ENCODE measurements around the gene NPEPPS.
A peak's percentile ranks its signal among the peaks of the same experiment; 100 is the strongest.

Gene NPEPPS

DNA sequence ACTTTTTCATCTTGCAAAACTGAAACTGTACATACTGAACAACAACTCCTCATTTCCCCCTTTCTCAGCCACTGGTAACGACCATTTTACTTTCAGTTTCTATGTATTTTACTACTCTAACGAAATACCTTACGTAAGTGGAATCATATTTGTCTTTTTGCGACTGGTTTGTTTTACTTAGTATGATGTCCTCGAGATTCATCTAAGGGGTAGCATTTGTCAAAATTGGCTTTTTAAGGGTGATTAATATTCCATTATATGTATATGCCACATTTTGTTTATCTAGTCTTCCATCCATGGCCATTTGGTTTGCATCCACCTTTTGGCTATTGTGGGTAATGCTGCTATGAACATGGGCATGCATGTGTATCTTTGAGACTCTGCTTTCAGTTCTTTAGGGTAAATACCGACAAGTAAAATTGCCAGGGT lies 129.2 kb downstream of the NPEPPS start:
- TF ChIP-seq EZH2 (IDR thresholded peaks at IDR 0.05) (no peak), POLR2AphosphoS5 (IDR thresholded peaks at IDR 0.05; ENCODE audit: borderline replicate concordance, low read depth, low read length) (no peak), FOXP2 (optimal IDR thresholded peaks at IDR 0.05; ENCODE audit: control extremely low read depth, extremely low read length, insufficient read depth) (no peak)
- H3K27ac ChIP-seq: peak overlapping the region; percentile 1; the same call in 1 of the 2 replicates
- no peaks in the 10 kb centered on the region for H3K9me3 ChIP-seq (ENCODE audit: low read depth, low read length)
- H3K36me3 ChIP-seq (ENCODE audit: insufficient read depth, low read length): peaks cover 99% of the 10 kb centered on the region
- no peak overlapping the region for H3K9ac ChIP-seq (ENCODE audit: insufficient read length)
- H3K4me3 ChIP-seq: no peak overlapping the region
- no peak for DNase-seq (ENCODE audit: low read depth, low spot score)

GRCh38 chr17:47663912-47664623 lies 133.2 kb downstream of the NPEPPS start:
- H3K9me3 ChIP-seq (ENCODE audit: low read depth, low read length): no peaks in the 10 kb centered on the region
- TF ChIP-seq EZH2 (IDR thresholded peaks at IDR 0.05) (no peak), FOXP2 (optimal IDR thresholded peaks at IDR 0.05; ENCODE audit: control extremely low read depth, extremely low read length, insufficient read depth) (no peak)
- H3K36me3 ChIP-seq (ENCODE audit: insufficient read depth, low read length): peaks cover 95% of the 10 kb centered on the region
- DNase-seq (ENCODE audit: low read depth, low spot score): no peak
- no peak overlapping the region for H3K9ac ChIP-seq (ENCODE audit: insufficient read length)
- H3K4me3 ChIP-seq: no peak overlapping the region
- H3K27ac ChIP-seq: no peak overlapping the region; the same call in 1 of the 2 replicates

GRCh38 chr17:47664624-47664941 lies 133.7 kb downstream of the NPEPPS start:
- no peak for DNase-seq (ENCODE audit: low read depth, low spot score)
- no peak overlapping the region for H3K9ac ChIP-seq (ENCODE audit: insufficient read length)
- TF ChIP-seq EZH2 (IDR thresholded peaks at IDR 0.05) (no peak), FOXP2 (optimal IDR thresholded peaks at IDR 0.05; ENCODE audit: control extremely low read depth, extremely low read length, insufficient read depth) (no peak), POLR2AphosphoS5 (IDR thresholded peaks at IDR 0.05; ENCODE audit: borderline replicate concordance, low read depth, low read length) (no peak)
- peaks cover 95% of the 10 kb centered on the region for H3K36me3 ChIP-seq (ENCODE audit: insufficient read depth, low read length)
- no peak overlapping the region for H3K27ac ChIP-seq
- no peak overlapping the region for H3K4me3 ChIP-seq
- no peaks in the 10 kb centered on the region for H3K9me3 ChIP-seq (ENCODE audit: low read depth, low read length)

DNA sequence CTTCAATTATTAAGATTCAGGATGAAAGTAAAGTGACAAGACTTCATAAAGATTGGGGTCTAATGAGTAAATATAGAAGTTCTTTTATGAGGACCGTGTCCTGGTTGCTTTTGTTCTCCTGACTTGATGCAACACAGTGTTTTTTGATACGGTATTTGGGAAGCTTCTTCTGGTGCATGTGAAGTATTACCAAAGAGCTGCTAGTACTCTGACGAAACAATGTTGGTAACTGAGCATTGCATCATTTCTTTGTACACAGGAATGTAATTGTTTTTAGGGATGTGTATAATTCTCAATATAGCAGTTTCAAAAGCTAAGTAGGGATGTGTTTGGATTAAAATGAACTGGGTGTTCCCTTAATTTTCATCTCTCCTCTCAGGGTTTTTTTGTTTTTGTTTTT lies 134.7 kb downstream of the NPEPPS start:
- Histone ChIP-seq H3K9ac (ENCODE audit: insufficient read length) (no peak overlapping the region), H3K27ac (peak overlapping the region; percentile 59), H3K4me3 (no peak overlapping the region), H3K36me3 (ENCODE audit: insufficient read depth, low read length) (peaks cover 95% of the 10 kb centered on the region), H3K9me3 (ENCODE audit: low read depth, low read length) (no peaks in the 10 kb centered on the region)
- TF ChIP-seq EZH2 (IDR thresholded peaks at IDR 0.05) (no peak), POLR2AphosphoS5 (IDR thresholded peaks at IDR 0.05; ENCODE audit: borderline replicate concordance, low read depth, low read length) (no peak), FOXP2 (optimal IDR thresholded peaks at IDR 0.05; ENCODE audit: control extremely low read depth, extremely low read length, insufficient read depth) (no peak)
- DNase-seq (ENCODE audit: low read depth, low spot score): no peak

GRCh38 chr17:47669081-47669480 lies 138.2 kb downstream of the NPEPPS start:
- Histone ChIP-seq H3K4me3 (no peak overlapping the region), H3K9me3 (ENCODE audit: low read depth, low read length) (no peaks in the 10 kb centered on the region), H3K36me3 (ENCODE audit: insufficient read depth, low read length) (peaks cover 94% of the 10 kb centered on the region), H3K27ac (no peak overlapping the region), H3K9ac (ENCODE audit: insufficient read length) (no peak overlapping the region)
- no peak for TF ChIP-seq FOXP2 (optimal IDR thresholded peaks at IDR 0.05; ENCODE audit: control extremely low read depth, extremely low read length, insufficient read depth)
- TF ChIP-seq EZH2 (IDR thresholded peaks at IDR 0.05): no peak
- TF ChIP-seq POLR2AphosphoS5 (IDR thresholded peaks at IDR 0.05; ENCODE audit: borderline replicate concordance, low read depth, low read length): no peak
- DNase-seq (ENCODE audit: low read depth, low spot score): no peak

DNA sequence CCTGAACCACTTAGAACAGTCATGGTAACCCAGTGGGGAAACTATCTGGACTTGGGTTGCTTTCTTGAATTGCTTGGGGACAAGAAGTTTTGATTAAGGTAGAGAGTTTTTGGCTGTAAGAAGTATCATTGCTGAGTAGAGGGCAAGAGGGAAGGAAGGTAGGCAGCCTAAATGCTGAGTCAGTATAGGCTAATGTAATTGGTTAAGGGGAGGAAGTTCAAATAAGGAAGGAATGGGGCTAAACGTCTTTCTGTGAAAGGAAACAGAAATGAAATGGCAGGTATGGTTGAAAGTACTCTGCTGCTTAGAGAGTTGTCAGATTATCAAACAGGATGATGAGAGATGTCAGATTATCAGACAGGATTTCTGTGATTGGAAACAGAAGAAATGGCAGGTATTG lies 139.2 kb downstream of the NPEPPS start:
- no peak overlapping the region; the same call in 1 of the 2 replicates for H3K27ac ChIP-seq
- no peaks in the 10 kb centered on the region for H3K9me3 ChIP-seq (ENCODE audit: low read depth, low read length)
- TF ChIP-seq EZH2 (IDR thresholded peaks at IDR 0.05): no peak
- TF ChIP-seq FOXP2 (optimal IDR thresholded peaks at IDR 0.05; ENCODE audit: control extremely low read depth, extremely low read length, insufficient read depth): no peak
- TF ChIP-seq POLR2AphosphoS5 (IDR thresholded peaks at IDR 0.05; ENCODE audit: borderline replicate concordance, low read depth, low read length): no peak
- no peak overlapping the region for H3K9ac ChIP-seq (ENCODE audit: insufficient read length)
- H3K36me3 ChIP-seq (ENCODE audit: insufficient read depth, low read length): peaks cover 94% of the 10 kb centered on the region
- DNase-seq (ENCODE audit: low read depth, low spot score): no peak
- no peak overlapping the region for H3K4me3 ChIP-seq
